NK-92 treated with Interleukin-12 subunit alpha and Interleukin-12 subunit beta, amount 100 ng/mL, for 24 hours (cell line): ENCODE measurements around the gene PLLP.

Source experiments
- DNase-seq: peaks from one replicate; lab custom pipeline; 2025; lab: John Stamatoyannopoulos, UW

Gene PLLP

GRCh38 chr16:57256601-57257395 lies 27.7 kb downstream of the PLLP start:
- no peak for DNase-seq

GRCh38 chr16:57255686-57256415 lies 28.6 kb downstream of the PLLP start:
- DNase-seq: no peak

GRCh38 chr16:57253466-57253865 lies 31.0 kb downstream of the PLLP start:
- DNase-seq: no peak

GRCh38 chr16:57252148-57252721 lies 32.2 kb downstream of the PLLP start:
- DNase-seq: no peak

GRCh38 chr16:57251352-57251751 lies 33.1 kb downstream of the PLLP start:
- DNase-seq: no peak

- DNase-seq: no peak
These were observed 38.9 kb downstream of the PLLP start for GRCh38 chr16:57245472-57246113.

- peak; percentile 93 for DNase-seq
These were observed 39.6 kb downstream of the PLLP start, which contains the start of gene ARL2BP for GRCh38 chr16:57244767-57245471. ARL2BP (plus strand) TSS chr16:57245259; CDS start chr16:57245368, 109 bp downstream.

GRCh38 chr16:57244463-57244766 lies 40.1 kb downstream of the PLLP start:
- no peak for DNase-seq

GRCh38 chr16:57242650-57243049 lies 41.8 kb downstream of the PLLP start:
- no peak for DNase-seq

GRCh38 chr16:57240851-57241250 lies 43.6 kb downstream of the PLLP start:
- no peak for DNase-seq

GRCh38 chr16:57239107-57239506 lies 45.4 kb downstream of the PLLP start:
- DNase-seq: no peak

GRCh38 chr16:57238682-57239081 lies 45.8 kb downstream of the PLLP start:
- DNase-seq: no peak

GRCh38 chr16:57236022-57236350 lies 48.5 kb downstream of the PLLP start:
- no peak for DNase-seq

- no peak for DNase-seq
These were observed 49.1 kb downstream of the PLLP start for GRCh38 chr16:57235128-57236021.

GRCh38 chr16:57234707-57235092 lies 49.8 kb downstream of the PLLP start:
- no peak for DNase-seq

GRCh38 chr16:57233944-57234706 lies 50.3 kb downstream of the PLLP start:
- no peak for DNase-seq

- no peak for DNase-seq
These were observed 52.6 kb downstream of the PLLP start for GRCh38 chr16:57231821-57232350.

GRCh38 chr16:57229079-57229478 lies 55.4 kb downstream of the PLLP start:
- DNase-seq: no peak

- no peak for DNase-seq
These were observed 57.5 kb downstream of the PLLP start for GRCh38 chr16:57226701-57227621.
